NT2/D1 (cell line): Measurements from ENCODE around the gene ZNF862.

Experiments
- DNase-seq: peaks from one replicate; pipeline ENCODE4 v3.0.0-alpha.2; 2011; ENCODE audit warnings: low read depth, low spot score
- H3K27me3 ChIP-seq: 2 replicates; pipeline ENCODE4 v1.6.0; 2011; ENCODE audit warnings: mild to moderate bottlenecking; ENCODE audit not compliant: insufficient read length, insufficient read depth
- H3K36me3 ChIP-seq: 2 replicates; pipeline ENCODE4 v1.6.1; 2011; ENCODE audit warnings: mild to moderate bottlenecking, low read length, mixed read lengths; ENCODE audit not compliant: insufficient read depth, insufficient read length
- H3K4me1 ChIP-seq: 2 replicates; pipeline ENCODE4 v1.5.1; 2011; ENCODE audit not compliant: insufficient read depth, insufficient read length
- H3K4me3 ChIP-seq: 2 replicates; pipeline ENCODE4 v1.5.1; 2011; ENCODE audit warnings: low read depth; ENCODE audit not compliant: insufficient read length
- H3K9ac ChIP-seq: 2 replicates; pipeline ENCODE4 v1.6.0; 2011; ENCODE audit warnings: low read depth; ENCODE audit not compliant: insufficient read length
- H3K9me3 ChIP-seq: 2 replicates; pipeline ENCODE4 v1.5.1; 2011; ENCODE audit warnings: mild to moderate bottlenecking, low read length; ENCODE audit not compliant: insufficient read depth
- SUZ12 ChIP-seq: IDR thresholded peaks from 2 replicates; pipeline ENCODE4 v1.6.1; 2011; ENCODE audit not compliant: insufficient read length, insufficient read depth; ENCODE audit errors: extremely low read depth
- YY1 ChIP-seq: IDR thresholded peaks from 2 replicates; pipeline ENCODE4 v1.6.1; 2011; ENCODE audit not compliant: insufficient read length, insufficient read depth
- ZNF274 ChIP-seq: IDR thresholded peaks from 2 replicates; pipeline ENCODE4 v1.6.1; 2011; ENCODE audit warnings: mild to moderate bottlenecking, low read depth, low read length

Gene ZNF862

GRCh38 chr7:149801816-149802215, 36.4 kb upstream of the ZNF862 start:
- TF ChIP-seq ZNF274 = no peak
- no peak for TF ChIP-seq YY1
- TF ChIP-seq SUZ12 = no peak
- no peak overlapping the region for H3K4me3 ChIP-seq
- no peak overlapping the region for H3K9ac ChIP-seq
- DNase-seq = no peak
- H3K27me3 ChIP-seq = no peaks in the 10 kb centered on the region
- H3K36me3 ChIP-seq = no peaks in the 10 kb centered on the region
- no peaks in the 10 kb centered on the region for H3K9me3 ChIP-seq
- H3K4me1 ChIP-seq = peaks cover 2% of the 10 kb centered on the region

- no peaks in the 10 kb centered on the region for H3K9me3 ChIP-seq
- no peaks in the 10 kb centered on the region for H3K36me3 ChIP-seq
- H3K9ac ChIP-seq = no peak overlapping the region
- no peaks in the 10 kb centered on the region for H3K27me3 ChIP-seq
- TF ChIP-seq YY1 = no peak
- no peak for TF ChIP-seq SUZ12
- no peak for TF ChIP-seq ZNF274
- no peak for DNase-seq
- H3K4me3 ChIP-seq = no peak overlapping the region
- peaks cover 2% of the 10 kb centered on the region for H3K4me1 ChIP-seq
Observed at GRCh38 chr7:149802966-149803365, 35.2 kb upstream of the ZNF862 start.

GRCh38 chr7:149803551-149804074, 34.6 kb upstream of the ZNF862 start:
- Histone ChIP-seq H3K9me3 (no peaks in the 10 kb centered on the region), H3K4me3 (no peak overlapping the region), H3K36me3 (no peaks in the 10 kb centered on the region), H3K4me1 (no peaks in the 10 kb centered on the region), H3K27me3 (no peaks in the 10 kb centered on the region), H3K9ac (no peak overlapping the region)
- TF ChIP-seq SUZ12 (no peak), ZNF274 (no peak), YY1 (no peak)
- no peak for DNase-seq

GRCh38 chr7:149804106-149804505, 34.1 kb upstream of the ZNF862 start:
- Histone ChIP-seq H3K27me3 (no peaks in the 10 kb centered on the region), H3K4me3 (no peak overlapping the region), H3K9me3 (no peaks in the 10 kb centered on the region), H3K9ac (no peak overlapping the region), H3K4me1 (no peaks in the 10 kb centered on the region), H3K36me3 (no peaks in the 10 kb centered on the region)
- no peak for DNase-seq
- no peak for TF ChIP-seq YY1
- no peak for TF ChIP-seq SUZ12

GRCh38 chr7:149806726-149807125, 31.4 kb upstream of the ZNF862 start:
- Histone ChIP-seq H3K4me3 (no peak overlapping the region), H3K9me3 (no peaks in the 10 kb centered on the region), H3K9ac (no peak overlapping the region), H3K4me1 (no peaks in the 10 kb centered on the region), H3K36me3 (no peaks in the 10 kb centered on the region), H3K27me3 (no peaks in the 10 kb centered on the region)
- no peak for DNase-seq
- TF ChIP-seq ZNF274 (no peak), YY1 (no peak), SUZ12 (no peak)

- no peaks in the 10 kb centered on the region for H3K9me3 ChIP-seq
- no peaks in the 10 kb centered on the region for H3K4me1 ChIP-seq
- DNase-seq = no peak
- no peak overlapping the region for H3K4me3 ChIP-seq
- H3K9ac ChIP-seq = no peak overlapping the region
- no peaks in the 10 kb centered on the region for H3K36me3 ChIP-seq
- H3K27me3 ChIP-seq = no peaks in the 10 kb centered on the region
- TF ChIP-seq ZNF274 (no peak), SUZ12 (no peak), YY1 (no peak)
Observed at GRCh38 chr7:149808311-149808710, 29.9 kb upstream of the ZNF862 start.

- H3K4me3 ChIP-seq = no peak overlapping the region
- H3K9me3 ChIP-seq = no peaks in the 10 kb centered on the region
- H3K9ac ChIP-seq = no peak overlapping the region
- H3K27me3 ChIP-seq = no peaks in the 10 kb centered on the region
- peaks cover 3% of the 10 kb centered on the region for H3K4me1 ChIP-seq
- DNase-seq = no peak
- H3K36me3 ChIP-seq = no peaks in the 10 kb centered on the region
- TF ChIP-seq SUZ12 (no peak), YY1 (no peak), ZNF274 (no peak)
Observed at GRCh38 chr7:149809215-149809614, 29.0 kb upstream of the ZNF862 start.

- no peak for DNase-seq
Observed at GRCh38 chr7:149811221-149811620, 27.0 kb upstream of the ZNF862 start.

More at GRCh38 chr7:149811221-149811620, 27.0 kb upstream of the ZNF862 start:
- Histone ChIP-seq H3K9me3 (no peaks in the 10 kb centered on the region), H3K4me3 (no peak overlapping the region), H3K36me3 (no peaks in the 10 kb centered on the region), H3K9ac (no peak overlapping the region), H3K4me1 (peaks cover 7% of the 10 kb centered on the region), H3K27me3 (no peaks in the 10 kb centered on the region)
- TF ChIP-seq SUZ12 (no peak), ZNF274 (no peak)
